Epithelial cell of proximal tubule (primary cell): ENCODE data around the gene PIBF1. TPM values are rescaled to one million over a fixed set of nuclear protein-coding genes. Genes with fewer than 3 reads are reported as not detected.
"Not testable (repeated sequence)": the region's sequence is repeated elsewhere in the genome, so short reads cannot be mapped to it uniquely, and the experiment has no call there.

Source experiments
- DNase-seq: peaks from one replicate; pipeline ENCODE4 v3.0.0-alpha.2; 2011; ENCODE audit warnings: low read depth
- H3K4me3 ChIP-seq: 2 replicates; pipeline ENCODE4 v1.5.1; 2011; ENCODE audit warnings: low read depth, mild to moderate bottlenecking, low read length
- total RNA-seq: library from RNA; depleted of rRNA; stranded (reverse); fragments of >200 nt; gene quantifications from 2 replicates; pipeline ENCODE4 v1.2.3, GENCODE V29; 2015
- TF ChIP-seq, protein P1 (sequence below): conservative IDR thresholded peaks from 2 replicates; pipeline ENCODE4 v1.5.1; 2012; ENCODE audit warnings: low read depth, mild to moderate bottlenecking, low read length

PIBF1 gene
- total RNA-seq, 1 donor from 2014 or later: 13.1 TPM

DNA sequence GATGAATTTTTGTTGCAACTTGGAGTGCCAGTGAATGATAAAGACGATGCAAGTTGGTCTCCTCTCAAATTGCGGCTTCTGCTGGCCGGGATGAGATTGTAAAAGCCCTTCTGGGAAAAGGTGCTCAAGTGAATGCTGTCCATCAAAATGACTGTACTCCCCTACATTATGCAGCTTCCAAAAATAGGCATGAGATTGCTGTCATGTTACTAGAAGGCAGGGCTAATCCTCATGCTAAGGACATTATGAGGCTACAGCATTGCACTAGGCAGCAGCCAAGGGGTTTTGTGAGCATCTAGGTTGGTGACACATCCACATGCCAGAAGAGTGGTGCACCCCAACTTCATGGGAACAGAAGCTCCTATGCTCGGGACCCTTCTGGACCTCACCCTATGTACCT, 254.6 kb downstream of the PIBF1 start:
- no peak for DNase-seq
- no peak overlapping the region for H3K4me3 ChIP-seq
- TF ChIP-seq, protein P1, sequence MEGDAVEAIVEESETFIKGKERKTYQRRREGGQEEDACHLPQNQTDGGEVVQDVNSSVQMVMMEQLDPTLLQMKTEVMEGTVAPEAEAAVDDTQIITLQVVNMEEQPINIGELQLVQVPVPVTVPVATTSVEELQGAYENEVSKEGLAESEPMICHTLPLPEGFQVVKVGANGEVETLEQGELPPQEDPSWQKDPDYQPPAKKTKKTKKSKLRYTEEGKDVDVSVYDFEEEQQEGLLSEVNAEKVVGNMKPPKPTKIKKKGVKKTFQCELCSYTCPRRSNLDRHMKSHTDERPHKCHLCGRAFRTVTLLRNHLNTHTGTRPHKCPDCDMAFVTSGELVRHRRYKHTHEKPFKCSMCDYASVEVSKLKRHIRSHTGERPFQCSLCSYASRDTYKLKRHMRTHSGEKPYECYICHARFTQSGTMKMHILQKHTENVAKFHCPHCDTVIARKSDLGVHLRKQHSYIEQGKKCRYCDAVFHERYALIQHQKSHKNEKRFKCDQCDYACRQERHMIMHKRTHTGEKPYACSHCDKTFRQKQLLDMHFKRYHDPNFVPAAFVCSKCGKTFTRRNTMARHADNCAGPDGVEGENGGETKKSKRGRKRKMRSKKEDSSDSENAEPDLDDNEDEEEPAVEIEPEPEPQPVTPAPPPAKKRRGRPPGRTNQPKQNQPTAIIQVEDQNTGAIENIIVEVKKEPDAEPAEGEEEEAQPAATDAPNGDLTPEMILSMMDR: no peak

DNA sequence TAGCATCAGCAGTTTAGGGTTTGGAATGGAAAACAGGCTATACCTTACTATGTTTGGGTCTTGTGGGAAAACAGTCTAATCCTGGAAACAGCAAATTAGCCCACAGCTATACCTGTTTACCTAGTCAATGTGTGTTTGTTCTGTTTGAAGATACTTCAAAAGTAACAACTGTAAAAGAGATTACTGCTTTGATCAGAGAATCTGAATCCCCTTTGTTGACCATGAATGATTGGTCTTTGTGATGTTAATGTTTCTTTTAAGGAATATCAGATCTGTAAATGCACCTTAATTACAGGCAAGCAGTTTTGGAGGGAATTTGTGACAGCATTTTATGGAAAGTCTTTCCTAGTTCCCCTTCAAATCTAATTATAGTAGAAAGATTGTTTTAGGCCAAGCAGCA, 256.1 kb downstream of the PIBF1 start:
- no peak for DNase-seq
- no peak overlapping the region for H3K4me3 ChIP-seq
- TF ChIP-seq, protein P1: no peak

DNA sequence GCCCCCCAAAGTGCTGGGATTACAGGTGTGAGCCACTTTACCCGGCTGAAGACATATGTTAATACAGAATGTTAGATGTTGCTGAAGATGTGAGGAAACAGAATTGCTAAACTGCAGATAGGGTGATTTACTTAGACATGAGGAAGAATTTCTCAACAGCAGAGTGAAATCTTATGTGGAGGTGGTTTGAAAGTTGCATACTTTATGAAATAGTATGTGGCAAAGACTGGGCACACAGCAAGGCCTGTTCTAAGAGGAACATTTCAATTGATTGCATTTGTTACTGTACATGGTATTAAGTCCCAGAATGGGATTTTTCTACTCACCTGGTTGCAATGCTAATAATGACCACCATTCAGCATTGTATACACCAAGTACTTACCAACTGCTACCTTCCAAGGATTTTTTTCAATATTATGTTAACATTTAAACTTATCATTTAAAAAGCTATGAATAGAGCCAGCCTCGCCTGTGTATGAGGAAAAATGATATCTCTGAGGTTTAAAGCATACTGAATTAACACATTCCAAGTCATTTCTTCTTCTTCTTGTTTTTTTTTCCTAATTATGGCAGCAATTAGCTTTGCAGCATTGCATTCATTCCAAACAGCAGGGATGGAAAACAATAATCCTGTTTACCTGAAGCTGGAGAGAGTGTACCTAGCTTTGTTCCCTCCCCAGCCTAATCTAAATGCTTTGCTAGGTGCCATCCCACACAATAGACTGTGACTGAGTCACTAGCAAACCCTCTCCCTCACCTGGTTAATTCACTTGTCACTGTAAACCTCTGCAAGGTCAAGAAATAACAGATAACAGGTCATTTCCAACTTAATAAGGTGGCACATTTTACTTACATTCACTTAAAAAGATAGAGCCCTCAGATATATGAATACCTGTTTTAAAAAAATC, 257.5 kb downstream of the PIBF1 start:
- DNase-seq: no peak
- TF ChIP-seq, protein P1: no peak
- no peak overlapping the region for H3K4me3 ChIP-seq

DNA sequence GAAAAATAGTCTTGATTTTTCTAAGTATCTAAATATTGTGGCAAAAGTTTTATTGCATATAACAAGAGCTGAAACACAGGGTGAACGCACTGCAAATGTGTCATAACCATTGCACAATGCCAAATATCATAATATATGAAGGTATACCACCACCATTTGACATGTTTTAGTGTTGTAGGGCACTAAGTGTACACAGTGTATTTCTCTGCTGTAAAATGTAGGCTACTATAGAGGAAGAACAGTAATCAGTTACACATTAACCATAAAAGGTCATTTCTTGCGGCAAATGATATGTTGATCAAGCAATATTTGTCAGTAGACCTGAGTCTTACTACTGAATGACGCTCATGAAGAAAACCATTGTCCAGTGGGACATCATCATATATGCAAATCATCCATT, 258.6 kb downstream of the PIBF1 start:
- TF ChIP-seq, protein P1: no peak
- H3K4me3 ChIP-seq: no peak overlapping the region
- DNase-seq: no peak

DNA sequence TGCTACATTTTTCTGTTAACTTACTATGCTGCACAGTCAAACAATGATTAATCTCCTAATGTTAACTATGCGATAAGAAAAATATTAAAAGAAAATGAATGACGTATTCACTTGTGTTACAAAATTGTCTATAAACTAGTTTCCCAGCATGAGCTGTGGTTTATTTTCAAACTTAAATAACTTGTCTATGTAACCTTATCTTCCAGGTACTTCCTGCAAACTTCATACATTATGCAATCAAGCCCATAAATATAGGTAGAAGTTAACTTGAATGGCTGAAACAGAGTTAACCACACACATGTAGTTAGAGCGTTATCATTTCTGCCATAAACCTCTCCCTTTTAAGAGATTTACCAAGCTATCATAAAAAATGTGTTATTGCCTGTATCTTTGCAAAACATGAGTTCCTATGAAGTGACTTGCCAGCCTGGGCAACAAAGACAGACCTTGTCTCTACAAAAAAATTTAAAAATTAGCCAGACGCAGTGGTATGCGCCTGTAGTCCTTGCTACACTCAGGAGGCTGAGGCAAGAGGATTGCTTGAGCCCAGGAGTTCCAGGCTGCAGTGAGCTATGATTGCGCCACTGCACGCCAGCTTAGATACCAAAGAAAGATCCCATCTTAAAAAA, 259.1 kb downstream of the PIBF1 start:
- no peak for DNase-seq
- no peak overlapping the region for H3K4me3 ChIP-seq
- TF ChIP-seq, protein P1: no peak

DNA sequence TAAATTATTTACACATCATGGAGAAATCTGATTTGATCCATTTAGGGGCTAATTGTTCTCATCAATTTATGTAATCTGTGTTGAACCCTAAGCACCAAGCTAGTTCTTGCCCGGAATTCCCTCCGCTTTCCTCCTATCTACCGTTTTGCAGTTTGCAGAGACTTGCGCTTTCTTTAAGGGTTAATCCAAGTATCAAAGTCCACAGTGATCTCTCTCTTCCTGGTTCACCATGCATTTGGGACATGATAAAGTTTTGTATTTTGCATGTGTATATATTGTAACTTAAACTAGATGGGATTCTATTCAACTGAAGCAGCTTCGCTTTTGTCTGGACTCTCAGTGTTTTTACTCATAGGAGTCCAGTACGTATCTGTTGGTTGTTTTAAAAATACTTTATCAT, 263.1 kb downstream of the PIBF1 start:
- no peak overlapping the region for H3K4me3 ChIP-seq
- TF ChIP-seq, protein P1: no peak
- DNase-seq: no peak

DNA sequence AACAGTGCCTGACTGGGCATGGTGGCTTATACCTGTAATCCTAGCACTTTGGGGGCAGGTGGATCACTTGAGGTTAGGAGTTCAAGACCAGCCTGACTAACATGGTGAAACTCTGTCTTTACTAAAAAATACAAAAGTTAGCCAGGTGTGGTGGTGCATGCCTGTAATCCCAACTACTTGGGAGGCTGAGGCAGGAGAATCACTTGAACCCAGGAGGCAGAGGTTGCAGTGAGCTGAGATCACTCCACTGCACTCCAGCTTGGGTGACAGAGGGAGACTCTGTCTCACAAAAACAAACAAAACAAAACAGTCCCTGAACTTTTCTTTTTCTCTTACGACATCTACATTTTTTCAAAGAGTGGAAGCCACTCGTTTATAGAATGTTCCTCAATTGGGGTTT, 266.7 kb downstream of the PIBF1 start:
- not testable (repeated sequence) for DNase-seq, H3K4me3 ChIP-seq
